Hematopoietic multipotent progenitor cell treated with erythropoietin and hydrocortisone succinate and interleukin-3 and kit ligand, for 15 days (in vitro differentiated cells): ENCODE results near the gene SLC45A1.
"Not testable (repeated sequence)": the region's sequence is repeated elsewhere in the genome, so short reads cannot be mapped to it uniquely, and the experiment has no call there.

Experiments
- DNase-seq: peaks from one replicate; pipeline ENCODE4 v3.0.0-alpha.2; 2015; ENCODE audit warnings: low spot score

The SLC45A1 gene

DNA sequence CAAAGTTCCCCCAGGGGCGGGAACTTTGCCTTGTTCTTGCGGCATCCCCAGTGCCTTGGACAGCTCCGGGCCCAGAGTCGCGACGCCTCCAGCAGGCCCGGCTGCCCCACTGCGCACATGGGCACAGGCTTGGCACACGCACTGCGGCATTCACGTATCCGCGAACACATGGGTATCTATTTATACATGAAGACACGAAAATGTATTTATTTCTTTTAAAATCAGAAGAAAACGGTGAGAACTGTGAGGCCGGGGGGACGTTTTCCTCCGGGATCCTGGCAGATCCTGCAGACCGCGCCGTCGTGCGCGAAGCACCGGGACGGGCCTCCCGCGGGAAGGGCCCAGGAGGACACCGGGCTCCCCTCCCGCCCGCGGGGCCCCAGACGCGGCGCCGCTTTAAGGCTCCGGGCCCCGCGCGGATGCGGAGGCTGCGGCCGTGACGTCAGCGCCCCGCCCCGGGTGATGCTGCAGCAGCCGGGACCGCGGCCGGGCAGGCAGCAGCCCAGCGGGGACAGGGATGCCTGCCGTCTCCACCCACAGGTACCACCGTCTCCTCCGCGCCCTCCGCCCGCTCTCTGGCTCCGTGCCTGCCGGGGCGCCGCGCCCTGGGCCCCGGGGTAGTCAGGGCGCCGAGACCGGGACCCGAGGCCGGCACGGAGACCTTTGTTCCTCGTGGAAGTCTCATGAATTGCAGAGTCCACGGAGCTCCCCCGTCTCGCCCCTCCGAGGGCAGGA lies at the start of gene SLC45A1:
Gene SLC45A1, plus strand, starts transcription at position 468 of the 735 bp plus-strand sequence. CDS start 6,216 bp downstream, outside the sequence.
- no peak for DNase-seq

DNA sequence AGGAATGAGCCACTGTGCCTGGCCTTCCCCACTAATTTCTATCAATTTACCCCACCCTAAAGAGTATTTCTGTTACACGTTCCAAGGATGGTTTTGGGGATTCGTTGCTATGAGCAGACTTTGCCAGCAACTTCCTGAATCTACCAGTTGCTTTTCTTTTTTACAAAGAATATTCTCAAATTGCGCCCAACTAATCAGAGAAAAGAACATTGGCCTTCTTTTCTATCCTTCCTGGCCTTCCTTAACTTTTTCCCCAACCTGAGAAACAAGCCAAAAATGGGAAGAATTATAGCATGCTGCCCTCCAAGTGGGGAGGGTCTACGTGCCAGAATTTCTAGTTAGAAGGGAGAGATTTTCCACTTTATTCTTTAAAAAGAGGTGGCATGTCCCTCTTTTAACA lies 44.9 kb upstream of the SLC45A1 start:
- DNase-seq: no peak

- no peak for DNase-seq
These were observed 43.6 kb upstream of the SLC45A1 start for GRCh38 chr1:8274352-8274751.

DNA sequence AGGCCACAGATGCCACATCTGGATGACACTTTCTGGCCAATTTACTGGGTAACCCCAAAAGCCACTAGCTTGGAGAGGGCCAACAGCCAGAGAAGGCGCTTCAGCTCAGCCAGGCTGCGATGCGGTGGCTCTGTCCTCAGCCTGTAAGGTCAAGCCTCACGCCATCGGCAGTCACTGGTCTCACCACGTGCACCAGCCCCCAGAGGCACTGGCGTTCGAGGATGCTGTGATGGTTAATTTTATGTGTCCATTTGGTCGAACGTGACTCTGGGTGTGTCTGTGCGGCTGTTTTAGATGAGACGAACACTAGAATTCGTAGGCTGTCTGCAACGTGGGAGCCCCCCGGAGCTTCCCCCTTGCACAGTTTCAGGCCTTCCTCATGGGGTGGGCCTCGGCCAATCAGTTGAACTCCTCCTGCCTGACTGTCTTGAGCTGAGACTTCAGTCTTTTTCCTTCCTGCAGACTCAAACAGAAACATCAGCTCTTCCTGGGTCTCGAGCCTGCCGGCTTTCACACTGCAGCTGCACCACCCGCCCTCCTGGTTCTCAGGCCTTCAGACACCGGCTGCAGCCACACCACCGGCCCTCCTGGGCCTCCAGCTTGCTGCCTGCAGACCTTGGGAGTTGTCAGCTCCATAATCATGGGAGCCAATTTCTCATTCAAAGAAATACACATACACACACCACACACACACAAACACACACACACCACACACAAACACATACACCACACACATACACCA lies 41.6 kb upstream of the SLC45A1 start:
- DNase-seq: no peak

DNA sequence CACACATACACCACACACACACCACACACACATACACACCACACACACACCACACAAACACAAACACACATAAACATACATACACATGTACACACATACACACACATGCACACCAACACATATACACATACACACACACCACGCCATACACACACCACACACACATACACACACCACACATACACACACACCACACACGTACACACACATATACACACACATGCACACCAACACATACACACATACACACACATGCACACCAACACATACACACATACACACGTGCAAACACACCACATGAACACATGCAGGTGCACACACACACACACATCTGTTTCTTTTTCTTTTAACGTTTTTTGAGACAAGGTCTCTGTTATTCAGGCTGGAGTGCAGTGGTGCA lies 41.0 kb upstream of the SLC45A1 start:
- DNase-seq: no peak

DNA sequence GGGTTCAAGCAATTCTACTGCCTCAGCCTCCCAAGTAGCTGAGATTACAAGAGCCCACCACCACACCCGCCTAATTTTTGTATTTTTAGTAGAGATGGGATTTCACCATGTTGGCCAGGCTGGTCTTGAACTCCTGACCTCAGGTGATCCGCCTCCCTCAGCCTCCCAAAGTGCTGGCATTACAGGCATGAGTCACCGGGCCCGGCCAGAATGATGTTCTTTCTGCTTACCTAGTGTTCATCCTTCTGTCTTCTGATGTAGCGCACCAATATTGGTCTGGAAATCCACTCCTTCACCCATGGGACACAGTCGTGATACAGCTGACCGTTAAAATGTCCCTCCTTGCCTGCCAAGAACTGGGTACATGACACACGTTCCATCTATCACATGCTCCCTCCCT lies 39.2 kb upstream of the SLC45A1 start:
- not testable (repeated sequence) for DNase-seq

DNA sequence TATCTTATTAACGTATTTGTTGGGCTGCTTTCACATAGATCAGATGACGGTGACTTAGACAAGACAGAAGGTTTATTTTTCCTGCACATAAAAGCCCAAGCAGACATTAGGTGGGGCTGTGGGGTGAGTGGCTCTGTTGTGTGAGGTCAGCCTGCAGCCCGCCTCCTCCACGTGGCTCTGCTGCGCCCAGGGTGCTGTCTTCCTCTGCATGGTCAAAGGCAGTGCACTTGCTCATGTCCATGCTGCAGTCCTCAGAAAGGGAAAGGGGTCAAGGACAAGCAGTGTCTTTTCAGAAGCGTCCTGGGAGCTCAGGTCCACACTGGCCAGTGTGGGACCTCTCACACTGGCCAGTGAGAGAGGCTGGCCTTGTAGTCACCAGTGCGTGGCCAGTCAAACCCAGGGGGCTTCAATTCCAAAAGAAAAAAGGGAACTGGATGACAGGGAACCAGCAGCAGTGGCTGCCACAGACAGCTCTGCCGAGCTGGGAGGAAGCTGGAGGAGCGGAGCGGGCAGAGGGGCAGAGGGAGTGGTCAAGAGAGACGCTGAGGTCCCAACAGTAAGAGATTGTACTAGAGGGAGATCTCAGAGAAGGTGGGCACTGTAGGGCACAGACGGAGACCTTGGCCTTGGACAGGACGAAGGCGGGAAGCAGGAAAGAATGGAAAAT lies 35.9 kb upstream of the SLC45A1 start:
- DNase-seq: no peak

- DNase-seq: no peak
These were observed 34.6 kb upstream of the SLC45A1 start for GRCh38 chr1:8283058-8283884.

- DNase-seq: no peak
These were observed 33.8 kb upstream of the SLC45A1 start for GRCh38 chr1:8284127-8284526.

GRCh38 chr1:8285103-8285502 lies 32.8 kb upstream of the SLC45A1 start:
- DNase-seq: no peak

- no peak for DNase-seq
These were observed 31.9 kb upstream of the SLC45A1 start for GRCh38 chr1:8285965-8286364.

- no peak for DNase-seq
These were observed 24.8 kb upstream of the SLC45A1 start for GRCh38 chr1:8293118-8293517.

DNA sequence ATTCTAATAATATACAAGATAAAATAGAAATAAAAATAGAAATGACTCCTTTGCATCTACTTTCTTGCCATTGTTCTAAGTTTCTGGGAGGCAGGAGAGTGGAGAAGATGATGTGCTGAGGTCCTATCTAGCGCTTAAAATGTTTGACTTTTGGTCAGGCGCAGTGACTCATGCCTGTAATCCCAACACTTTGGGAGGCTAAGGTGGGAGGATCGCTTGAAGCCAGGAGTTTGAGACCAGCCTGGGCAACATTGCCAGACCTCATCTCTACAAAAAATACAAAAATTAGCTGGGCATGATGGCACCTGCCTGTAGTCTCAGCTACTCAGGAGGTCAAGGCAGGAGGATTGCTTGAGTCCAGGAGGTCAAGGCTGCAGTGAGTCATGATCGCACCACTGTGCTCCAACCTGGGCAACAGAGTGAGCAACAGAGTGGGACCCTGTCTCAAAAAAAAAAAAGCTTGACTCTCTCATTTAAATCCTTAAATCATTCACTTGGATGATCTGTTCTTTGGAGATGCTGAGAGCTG lies 24.2 kb upstream of the SLC45A1 start:
- DNase-seq: no peak

DNA sequence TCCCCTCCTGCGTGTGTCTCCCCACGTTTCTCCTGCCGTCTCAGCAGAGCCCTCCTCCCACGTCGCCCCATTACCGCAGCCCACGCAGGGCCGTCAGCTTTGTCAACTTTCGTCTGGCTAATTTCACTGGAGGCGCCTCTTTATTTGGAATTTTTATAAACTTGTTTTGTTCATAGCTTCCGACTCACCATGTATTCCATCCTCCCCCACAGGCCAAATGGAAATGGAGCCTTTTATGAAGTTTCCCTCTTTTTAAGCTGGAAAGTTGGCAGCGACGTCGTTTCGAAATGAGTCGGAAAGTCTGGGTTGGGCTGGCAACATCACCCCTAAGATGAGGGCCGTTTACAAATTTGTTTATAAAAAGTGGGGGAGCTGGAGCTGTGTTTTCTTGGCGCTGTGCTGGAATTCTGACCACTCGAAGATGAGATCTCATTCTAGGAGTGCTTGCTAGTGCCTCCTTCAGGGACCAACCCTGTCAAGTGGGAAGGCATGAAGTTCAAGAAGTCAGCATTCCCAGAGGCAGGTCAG lies 23.7 kb upstream of the SLC45A1 start:
- no peak for DNase-seq

DNA sequence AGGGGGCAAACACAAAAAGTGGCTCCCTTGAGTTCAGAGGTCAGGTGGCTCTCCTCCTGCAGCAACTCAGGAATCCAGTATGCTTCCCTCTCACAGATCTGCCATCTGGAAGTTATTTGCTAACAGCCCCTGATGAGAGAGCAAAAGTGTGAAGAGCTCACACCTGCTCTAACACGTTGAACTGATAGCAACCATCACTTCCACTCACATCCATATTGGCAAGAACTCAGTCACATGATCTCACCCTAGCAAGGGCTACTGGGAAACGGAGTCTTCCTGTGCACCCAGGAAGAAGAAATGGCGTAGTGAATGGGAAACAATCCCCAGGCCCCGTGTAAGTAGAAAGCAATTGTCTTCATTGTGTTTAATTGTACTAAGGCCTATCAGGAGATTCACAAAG lies 20.7 kb upstream of the SLC45A1 start:
- DNase-seq: no peak

DNA sequence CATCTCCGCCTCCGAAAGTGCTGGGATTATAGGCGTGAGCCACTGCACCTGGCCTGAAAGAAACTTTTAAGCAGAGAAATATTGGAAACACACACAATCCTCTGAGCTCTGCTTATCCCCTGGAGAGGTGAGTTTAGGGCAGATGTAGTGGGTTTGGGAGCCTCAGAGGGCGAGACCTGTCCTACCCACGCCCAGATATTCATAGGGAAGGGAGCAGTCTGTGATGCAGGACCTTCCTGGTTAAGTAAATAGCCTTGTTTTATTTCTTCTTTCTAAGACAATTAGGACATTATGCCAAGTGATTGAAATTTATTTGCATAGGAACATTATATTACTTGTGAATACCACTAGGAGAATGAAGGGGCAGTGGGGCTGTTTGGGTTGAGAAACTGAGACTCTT lies 18.0 kb upstream of the SLC45A1 start:
- DNase-seq: no peak

- DNase-seq: no peak
These were observed 15.6 kb upstream of the SLC45A1 start for GRCh38 chr1:8302081-8302956.

DNA sequence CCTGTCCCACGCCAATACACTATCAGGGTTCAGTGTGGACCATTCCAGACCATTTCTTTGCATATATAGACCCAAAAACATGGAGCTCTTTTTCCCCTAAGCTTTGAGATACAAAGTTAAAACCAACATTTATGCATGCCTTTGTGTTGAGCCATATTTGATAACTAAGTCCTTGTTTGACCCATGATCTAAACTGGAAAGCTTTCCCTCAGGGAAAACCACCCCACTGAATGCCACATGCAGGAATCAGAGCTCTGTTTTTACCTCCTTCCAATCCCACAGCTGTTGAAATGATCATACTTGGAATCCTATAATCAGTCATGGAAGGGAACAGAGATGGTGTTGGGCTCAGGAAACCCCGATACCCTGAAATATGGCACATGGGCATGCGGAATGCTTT lies 14.8 kb upstream of the SLC45A1 start:
- DNase-seq: no peak

DNA sequence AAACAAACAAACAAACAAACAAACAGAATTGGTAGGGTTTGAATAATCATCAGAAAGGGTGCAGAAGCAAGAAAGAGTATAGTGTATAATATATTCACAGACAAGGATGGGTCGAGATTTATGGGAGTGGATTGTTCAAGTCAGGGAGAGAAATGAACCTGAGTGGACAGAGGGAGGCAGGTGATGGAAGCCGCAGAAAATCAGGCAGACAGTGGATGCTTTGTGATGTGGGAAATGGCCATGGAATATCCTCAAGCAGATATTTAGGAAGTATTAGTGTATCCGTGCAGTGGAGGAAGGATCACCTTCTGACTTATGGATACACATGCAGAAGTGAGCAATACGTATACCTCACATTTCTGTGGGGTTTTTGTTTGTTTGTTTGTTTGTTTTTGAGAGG lies 14.0 kb upstream of the SLC45A1 start:
- no peak for DNase-seq

GRCh38 chr1:8307628-8308027 lies 10.3 kb upstream of the SLC45A1 start:
- no peak for DNase-seq
